SK-N-SH (cell line): ENCODE results near the gene MEN1. TPM values are rescaled to one million over a fixed set of nuclear protein-coding genes. Genes with fewer than 3 reads are reported as not detected.

Source experiments
- CTCF ChIA-PET: fragments of 300-600, 350-600 bp; formaldehyde crosslinking; extraction: SDS; loops from one replicate; lab custom pipeline; 2021; lab: Yijun Ruan, JAX
- POLR2A ChIA-PET: fragments of 350-600 bp; sonication (Branson Sonifier 250); formaldehyde crosslinking; extraction: SDS; loops from one replicate; lab custom pipeline; 2020; ENCODE audit warnings: antibody characterized with exemption, inconsistent platforms; lab: Yijun Ruan, JAX
- DNase-seq: peaks from one replicate; pipeline ENCODE4 v3.0.0; 2012
- H2AFZ ChIP-seq: fragments of 200-600 bp; sonication (generic); 2 replicates; pipeline ENCODE4 v1.8.1; 2016; ENCODE audit warnings: antibody characterized with exemption, mild to moderate bottlenecking, low read depth
- H3F3A ChIP-seq: fragments of 200-600 bp; sonication (generic); replicated peaks from 2 replicates; pipeline ENCODE3; 2016; ENCODE audit warnings: antibody characterized with exemption, mild to moderate bottlenecking; ENCODE audit not compliant: insufficient read depth
- H3K27ac ChIP-seq, 2 experiments: fragments of 200-500 bp in 1 of 2; fragments of 200-600 bp in 1 of 2; sonication (Bioruptor generic) in 1 of 2; sonication (generic), shearing (Covaris generic) in 1 of 2; 2 replicates each; pipeline versions ENCODE4 v1.5.1 to v1.6.1; 2014 to 2016; ENCODE audit warnings: low read depth in 2 of 2, inconsistent platforms in 1 of 2, low read length in 1 of 2, mild to moderate bottlenecking in 1 of 2, mixed read lengths in 1 of 2
- H3K27me3 ChIP-seq: fragments of 200-600 bp; sonication (generic), shearing (Covaris generic); 2 replicates; pipeline ENCODE4 v1.6.1; 2016; ENCODE audit warnings: mixed run types; ENCODE audit not compliant: insufficient read depth
- H3K36me3 ChIP-seq, 2 experiments: fragments of 200-500 bp in 1 of 2; fragments of 200-600 bp in 1 of 2; sonication (Bioruptor generic) in 1 of 2; sonication (generic) in 1 of 2; replicated peaks in 1 of 2; 2 replicates each; pipeline versions ENCODE3 to v1.5.1; 2014 to 2016; ENCODE audit warnings: low read length in 1 of 2, mild to moderate bottlenecking in 1 of 2; ENCODE audit not compliant: insufficient read depth in 2 of 2, control insufficient read depth in 1 of 2
- H3K4me1 ChIP-seq, 2 experiments: fragments of 200-500 bp in 1 of 2; fragments of 200-600 bp in 1 of 2; sonication (Bioruptor generic) in 1 of 2; sonication (generic), shearing (Covaris generic) in 1 of 2; 2 replicates each; pipeline versions ENCODE4 v1.5.1 to v1.6.1; 2014 to 2016; ENCODE audit warnings: low read depth in 1 of 2, low read length in 1 of 2, mixed run types in 1 of 2; ENCODE audit not compliant: insufficient read depth in 2 of 2, control insufficient read depth in 1 of 2
- H3K4me2 ChIP-seq: fragments of 200-600 bp; sonication (generic), shearing (Covaris generic); 2 replicates; pipeline ENCODE4 v1.6.1; 2017; ENCODE audit warnings: mixed run types
- H3K4me3 ChIP-seq, 2 experiments: fragments of 200-500 bp in 1 of 2; fragments of 200-600 bp in 1 of 2; sonication (Bioruptor generic) in 1 of 2; sonication (generic), shearing (Covaris generic) in 1 of 2; 2 replicates each; pipeline versions ENCODE4 v1.5.1 to v1.8.1; 2014 to 2016; ENCODE audit warnings: low read depth in 2 of 2, inconsistent platforms in 1 of 2, low read length in 1 of 2, mild to moderate bottlenecking in 1 of 2, mixed read lengths in 1 of 2, moderate library complexity in 1 of 2
- H3K79me2 ChIP-seq: fragments of 200-600 bp; sonication (generic); 2 replicates; pipeline ENCODE4 v1.8.1; 2017; ENCODE audit warnings: mild to moderate bottlenecking; ENCODE audit not compliant: insufficient read depth
- H3K9ac ChIP-seq: fragments of 200-600 bp; sonication (generic); 2 replicates; pipeline ENCODE4 v1.6.1; 2017; ENCODE audit warnings: mixed run types
- H3K9me2 ChIP-seq: fragments of 200-600 bp; sonication (generic); 2 replicates; pipeline ENCODE4 v1.6.1; 2017; ENCODE audit warnings: mixed run types
- H3K9me3 ChIP-seq: fragments of 200-600 bp; sonication (generic); 2 replicates; pipeline ENCODE4 v1.6.1; 2017; ENCODE audit warnings: mixed run types, mild to moderate bottlenecking, moderate library complexity
- H4K20me1 ChIP-seq: fragments of 200-600 bp; sonication (generic); 2 replicates; pipeline ENCODE4 v1.6.1; 2017; ENCODE audit warnings: mild to moderate bottlenecking, mixed run types; ENCODE audit not compliant: insufficient read depth
- GABPA ChIP-seq: IDR thresholded peaks from 2 replicates; pipeline ENCODE4 v1.4.0; 2012; ENCODE audit warnings: low read depth, mild to moderate bottlenecking
- JUND ChIP-seq: IDR thresholded peaks from 2 replicates; pipeline ENCODE4 v1.4.0; 2012
- MEF2A ChIP-seq: IDR thresholded peaks from 2 replicates; pipeline ENCODE4 v1.4.0; 2012; ENCODE audit warnings: low read depth, borderline replicate concordance
- MXI1 ChIP-seq: IDR thresholded peaks from 2 replicates; pipeline ENCODE4 v1.6.1; 2012; ENCODE audit warnings: mild to moderate bottlenecking, low read depth, low read length, improper control_type of control experiment
- NFIC ChIP-seq: IDR thresholded peaks from 2 replicates; pipeline ENCODE4 v1.4.0; 2012; ENCODE audit warnings: borderline replicate concordance
- NRF1 ChIP-seq: IDR thresholded peaks from 2 replicates; pipeline ENCODE4 v1.6.1; 2012; ENCODE audit warnings: low read depth, mild to moderate bottlenecking, low read length
- REST ChIP-seq: IDR thresholded peaks from 2 replicates; pipeline ENCODE4 v1.6.1; 2012; ENCODE audit warnings: mild to moderate bottlenecking, low read depth, low read length, moderate library complexity
- WGBS: methylation state at CpG from one replicate; pipeline ENCODE4 v1.1.6; 2017; ENCODE audit warnings: low lambda C conversion rate; 5-methylcytosine and 5-hydroxymethylcytosine counted together
- polyA plus RNA-seq, 3 experiments: library from polyadenylated mRNA; depleted of rRNA; stranded (reverse); fragments of >200 nt; gene quantifications; 2 replicates each; pipeline ENCODE4 v1.2.3, GENCODE V29; 2012
- TF ChIP-seq, protein P1 (sequence below): fragments of 150-350 bp; IDR thresholded peaks from 2 replicates; pipeline ENCODE4 v1.6.1; 2016; ENCODE audit warnings: mild to moderate bottlenecking, low read depth, low read length
- TF ChIP-seq, protein P2 (sequence below): IDR thresholded peaks from 2 replicates; pipeline ENCODE4 v1.4.0; 2012; ENCODE audit warnings: low read depth
- TF ChIP-seq, protein P3 (sequence below): IDR thresholded peaks from 2 replicates; pipeline ENCODE4 v1.4.0; 2012; ENCODE audit warnings: low read depth, borderline replicate concordance

The MEN1 gene
- polyA plus RNA-seq, 1 of the 3 experiments (the other 2 are of a cell fraction), result 52.9 TPM

DNA sequence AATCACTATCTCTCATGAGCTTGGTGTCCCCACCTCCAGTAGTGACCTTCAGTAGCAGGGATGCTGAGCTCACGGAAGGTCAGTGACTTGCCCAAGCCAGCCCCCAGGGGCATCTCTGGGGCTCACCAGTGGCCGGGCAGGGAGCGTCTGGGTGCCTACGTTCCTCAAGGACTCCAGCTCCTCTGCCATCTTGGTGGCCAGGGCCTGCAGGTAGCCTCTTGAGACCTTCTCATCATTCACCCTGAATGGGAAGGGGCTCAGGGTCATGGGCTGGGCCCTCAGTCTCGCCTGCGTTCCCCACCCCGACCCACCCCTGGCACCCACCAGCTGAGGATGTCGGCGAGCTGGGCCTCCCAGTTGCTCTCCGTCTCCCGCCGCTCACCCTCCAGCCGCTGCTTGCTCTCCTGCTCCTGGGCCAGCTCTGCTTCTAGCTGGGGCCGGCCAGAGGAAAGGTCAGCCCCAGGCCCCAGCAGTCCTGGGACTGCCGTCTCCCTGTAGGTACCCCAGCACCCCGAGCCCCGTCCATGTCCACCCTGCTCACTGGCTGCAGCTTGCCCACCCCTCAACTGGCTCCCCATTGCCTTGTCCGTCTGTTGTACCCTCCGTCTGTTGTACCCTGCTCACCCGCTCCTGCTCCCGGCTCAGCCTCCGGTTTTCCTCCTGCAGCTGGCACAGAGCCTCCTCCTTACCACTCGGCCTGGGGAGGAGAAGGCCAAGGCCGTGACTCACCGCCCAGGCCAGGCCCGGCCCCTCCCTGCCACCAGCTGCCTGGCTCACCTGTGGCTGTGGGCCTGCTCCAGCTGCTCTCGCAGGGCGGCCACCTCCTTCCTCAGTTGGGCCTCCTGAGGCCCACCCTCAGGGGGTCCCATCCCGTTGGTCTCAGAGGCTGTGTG is 24.6 kb upstream of the MEN1 start (continued):
- TF ChIP-seq, protein P1, sequence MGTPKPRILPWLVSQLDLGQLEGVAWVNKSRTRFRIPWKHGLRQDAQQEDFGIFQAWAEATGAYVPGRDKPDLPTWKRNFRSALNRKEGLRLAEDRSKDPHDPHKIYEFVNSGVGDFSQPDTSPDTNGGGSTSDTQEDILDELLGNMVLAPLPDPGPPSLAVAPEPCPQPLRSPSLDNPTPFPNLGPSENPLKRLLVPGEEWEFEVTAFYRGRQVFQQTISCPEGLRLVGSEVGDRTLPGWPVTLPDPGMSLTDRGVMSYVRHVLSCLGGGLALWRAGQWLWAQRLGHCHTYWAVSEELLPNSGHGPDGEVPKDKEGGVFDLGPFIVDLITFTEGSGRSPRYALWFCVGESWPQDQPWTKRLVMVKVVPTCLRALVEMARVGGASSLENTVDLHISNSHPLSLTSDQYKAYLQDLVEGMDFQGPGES, result no peak

- no peak overlapping the region for H3K27ac ChIP-seq
- H3K27me3 ChIP-seq, result no peaks in the 10 kb centered on the region
- ChIA-PET CTCF (interaction anchor here (0.8 to 3.9 kb wide), 6 partner anchors 10 to 284 kb away, joined by 3 to 21 read pairs (median 8); partner anchors contain the start of genes CDC42BPG and ZNHIT2), POLR2A (interaction anchor here (0.6 kb wide), 1 partner anchor 180 kb away, joined by 3 read pairs; no protein-coding TSS in a partner anchor)
- no peaks in the 10 kb centered on the region for H4K20me1 ChIP-seq
- WGBS, result 91% methylated on average over 9 of the region's 25 CpGs
- DNase-seq, result no peak
- H3K4me3 ChIP-seq, result no peak overlapping the region
- no peaks in the 10 kb centered on the region for H3F3A ChIP-seq
- H3K36me3 ChIP-seq, result no peaks in the 10 kb centered on the region
- H3K79me2 ChIP-seq, result no peaks in the 10 kb centered on the region
- TF ChIP-seq, protein P1, result no peak
- TF ChIP-seq GABPA (no peak), MEF2A (no peak), NFIC (no peak)
- no peak overlapping the region for H3K4me2 ChIP-seq
- H3K9me3 ChIP-seq, result no peaks in the 10 kb centered on the region
- peaks cover 0 to 5% of the 10 kb centered on the region in 2 experiments; a peak in 1 of 4 replicates for H3K4me1 ChIP-seq
- no peak overlapping the region for H2AFZ ChIP-seq
- H3K9ac ChIP-seq, result no peak overlapping the region
- H3K9me2 ChIP-seq, result no peaks in the 10 kb centered on the region
Measured at GRCh38 chr11:64834031-64834722, 23.8 kb upstream of the MEN1 start.

DNA sequence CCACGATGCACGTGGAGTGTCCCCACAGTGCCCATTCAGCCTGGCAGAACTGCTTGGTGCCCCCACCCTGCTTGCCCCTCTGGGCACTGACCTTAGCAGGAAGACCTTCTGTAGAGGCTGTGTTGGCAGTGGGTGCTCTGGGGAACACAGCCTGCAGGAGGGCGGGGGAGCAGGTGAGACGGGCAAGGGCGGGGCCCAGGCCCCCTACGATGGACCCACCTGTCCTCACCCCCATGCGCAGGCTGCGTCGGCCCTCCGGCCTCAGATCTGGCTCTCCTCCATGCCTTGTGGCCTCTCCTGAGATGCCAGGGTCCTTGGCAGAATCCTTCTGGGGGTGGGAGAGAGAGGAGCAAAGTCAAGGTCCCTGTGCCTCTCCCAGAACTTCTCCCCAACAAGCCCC is 23.2 kb upstream of the MEN1 start:
- DNase-seq, result no peak
- no peaks in the 10 kb centered on the region for H3F3A ChIP-seq
- no peaks in the 10 kb centered on the region for H4K20me1 ChIP-seq
- no peak overlapping the region for H3K9ac ChIP-seq
- no peak overlapping the region for H3K27ac ChIP-seq
- H3K4me1 ChIP-seq, result peaks cover 0 to 5% of the 10 kb centered on the region in 2 experiments; a peak in 1 of 4 replicates
- H3K79me2 ChIP-seq, result no peaks in the 10 kb centered on the region
- H3K4me3 ChIP-seq, result no peak overlapping the region
- no peaks in the 10 kb centered on the region for H3K9me3 ChIP-seq
- POLR2A ChIA-PET, result interaction anchor here (0.6 kb wide), 1 partner anchor 181 kb away, joined by 3 read pairs; no protein-coding TSS in a partner anchor
- no peaks in the 10 kb centered on the region for H3K27me3 ChIP-seq
- H3K9me2 ChIP-seq, result no peaks in the 10 kb centered on the region
- H3K4me2 ChIP-seq, result no peak overlapping the region
- no CpG with 5 or more reads among the region's 10 CpGs for WGBS
- CTCF ChIA-PET, result interaction anchor here (1.5 to 3.9 kb wide), 3 partner anchors 11 to 285 kb away, joined by 3 to 21 read pairs (median 12); partner anchors contain the start of gene CDC42BPG
- no peak overlapping the region for H2AFZ ChIP-seq
- H3K36me3 ChIP-seq, result no peaks in the 10 kb centered on the region
- TF ChIP-seq, protein P2, sequence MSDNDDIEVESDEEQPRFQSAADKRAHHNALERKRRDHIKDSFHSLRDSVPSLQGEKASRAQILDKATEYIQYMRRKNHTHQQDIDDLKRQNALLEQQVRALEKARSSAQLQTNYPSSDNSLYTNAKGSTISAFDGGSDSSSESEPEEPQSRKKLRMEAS, result no peak
- no peak for TF ChIP-seq JUND
- TF ChIP-seq, protein P1, result no peak
- TF ChIP-seq REST, result no peak
- TF ChIP-seq NRF1, result no peak
- TF ChIP-seq MXI1, result no peak
- TF ChIP-seq, protein P3, sequence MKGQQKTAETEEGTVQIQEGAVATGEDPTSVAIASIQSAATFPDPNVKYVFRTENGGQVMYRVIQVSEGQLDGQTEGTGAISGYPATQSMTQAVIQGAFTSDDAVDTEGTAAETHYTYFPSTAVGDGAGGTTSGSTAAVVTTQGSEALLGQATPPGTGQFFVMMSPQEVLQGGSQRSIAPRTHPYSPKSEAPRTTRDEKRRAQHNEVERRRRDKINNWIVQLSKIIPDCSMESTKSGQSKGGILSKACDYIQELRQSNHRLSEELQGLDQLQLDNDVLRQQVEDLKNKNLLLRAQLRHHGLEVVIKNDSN, result no peak
- TF ChIP-seq NFIC, result no peak
